ENCODE data around the gene PPP1R37. TPM values are rescaled to one million over a fixed set of nuclear protein-coding genes. Genes with fewer than 3 reads are reported as not detected.

Gene PPP1R37
- total RNA-seq, 1 experiment from 2014 or later = 25.1 TPM

DNA sequence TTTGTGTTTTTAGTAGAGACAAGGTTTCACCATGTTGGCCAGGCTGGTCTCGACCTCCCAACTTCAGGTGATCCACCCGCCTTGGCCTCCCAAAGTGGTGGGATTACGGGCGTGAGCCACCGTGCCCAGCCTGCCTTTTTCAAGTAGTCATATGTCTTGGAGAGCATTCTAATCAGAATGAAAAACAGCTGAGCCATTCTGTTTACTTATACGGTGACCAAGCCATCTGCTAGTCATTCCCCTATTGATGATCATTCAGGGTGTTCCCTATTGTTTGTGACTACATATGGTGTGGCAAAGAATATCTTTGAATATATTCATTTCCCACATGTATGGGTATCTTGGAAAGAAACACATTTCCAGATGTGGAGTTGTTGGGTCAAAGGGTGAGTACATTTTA is 102.8 kb downstream of the PPP1R37 start:
- no peak for DNase-seq (ENCODE audit: low spot score)

Other genes with a start within 250 kb of the PPP1R37 start
- 55.0 and 63.4 TPM in 2 replicates for gene NECTIN2, start 246.9 kb upstream of the PPP1R37 start, total RNA-seq (2014; rRNA removed; shearing (Covaris generic))
- gene TOMM40, start 201.9 kb upstream of the PPP1R37 start, total RNA-seq (2014; rRNA removed; shearing (Covaris generic)) = 109 and 111 TPM in 2 replicates
- 0.14 and 0.86 TPM in 2 replicates for gene APOE, start 187.4 kb upstream of the PPP1R37 start, total RNA-seq (2014; rRNA removed; shearing (Covaris generic))
- not detected in 2 replicates for gene APOC1, start 178.6 kb upstream of the PPP1R37 start, total RNA-seq (2014; rRNA removed; shearing (Covaris generic))
- not detected in 2 replicates for gene APOC4, start 150.9 kb upstream of the PPP1R37 start, total RNA-seq (2014; rRNA removed; shearing (Covaris generic))
- gene APOC2, start 147.1 kb upstream of the PPP1R37 start, total RNA-seq (2014; rRNA removed; shearing (Covaris generic)) = not detected in 2 replicates
- 23.3 and 28.1 TPM in 2 replicates for gene CLPTM1, start 137.8 kb upstream of the PPP1R37 start, total RNA-seq (2014; rRNA removed; shearing (Covaris generic))
- 6.0 and 9.3 TPM in 2 replicates for gene RELB, start 91.7 kb upstream of the PPP1R37 start, total RNA-seq (2014; rRNA removed; shearing (Covaris generic))
- 29.9 and 42.5 TPM in 2 replicates for gene CLASRP, start 54.1 kb upstream of the PPP1R37 start, total RNA-seq (2014; rRNA removed; shearing (Covaris generic))
- 0.19 TPM in 1 of 2 replicates, not detected in the other for gene ZNF296, start 16.7 kb upstream of the PPP1R37 start, total RNA-seq (2014; rRNA removed; shearing (Covaris generic))
- gene GEMIN7, start 13.9 kb upstream of the PPP1R37 start, total RNA-seq (2014; rRNA removed; shearing (Covaris generic)) = 17.1 and 29.6 TPM in 2 replicates
- not detected in 2 replicates for gene NKPD1, start 67.8 kb downstream of the PPP1R37 start, total RNA-seq (2014; rRNA removed; shearing (Covaris generic))
- gene TRAPPC6A, start 85.1 kb downstream of the PPP1R37 start, total RNA-seq (2014; rRNA removed; shearing (Covaris generic)) = 6.9 TPM in 2 replicates
- gene BLOC1S3, start 85.6 kb downstream of the PPP1R37 start, total RNA-seq (2014; rRNA removed; shearing (Covaris generic)) = 0.19 and 4.7 TPM in 2 replicates
- gene EXOC3L2, start 152.2 kb downstream of the PPP1R37 start, total RNA-seq (2014; rRNA removed; shearing (Covaris generic)) = 0.34 TPM in 1 of 2 replicates, not detected in the other
- gene MARK4, start 158.1 kb downstream of the PPP1R37 start, total RNA-seq (2014; rRNA removed; shearing (Covaris generic)) = 4.6 and 5.6 TPM in 2 replicates
- not detected in 2 replicates for gene CKM, start 229.7 kb downstream of the PPP1R37 start, total RNA-seq (2014; rRNA removed; shearing (Covaris generic))
- gene KLC3, start 247.6 kb downstream of the PPP1R37 start, total RNA-seq (2014; rRNA removed; shearing (Covaris generic)) = not detected in 2 replicates